Keratinocyte (primary cell): ENCODE results near the gene NAT16. TPM values are rescaled to one million over a fixed set of nuclear protein-coding genes. Genes with fewer than 3 reads are reported as not detected.

Source experiments
- DNase-seq: peaks from one replicate; pipeline ENCODE4 v3.0.0-alpha.2; 2011; ENCODE audit warnings: low read depth, missing footprints, low spot score
- FAIRE-seq: peaks from 2 replicates; lab custom pipeline; 2011; peaks lifted over from hg19 to GRCh38; lab: Jason Lieb, UNC
- H2AFZ ChIP-seq: 2 replicates; pipeline ENCODE4 v1.6.0; 2012; ENCODE audit warnings: low read length, control low read depth, inconsistent platforms; ENCODE audit not compliant: control insufficient read depth
- H3K27ac ChIP-seq: 2 replicates; pipeline ENCODE4 v1.5.1; 2011; ENCODE audit warnings: low read length; ENCODE audit not compliant: control insufficient read depth, insufficient read depth
- H3K27me3 ChIP-seq: 3 replicates; pipeline ENCODE4 v1.6.0; 2011; ENCODE audit warnings: low read length; ENCODE audit not compliant: control insufficient read depth, insufficient read depth; ENCODE audit errors: extremely low read depth
- H3K36me3 ChIP-seq, 2 experiments: 2 replicates in 1 of 2; 3 replicates in 1 of 2; pipeline ENCODE4 v1.5.1; 2011; ENCODE audit warnings: low read length in 2 of 2, mild to moderate bottlenecking in 1 of 2; ENCODE audit not compliant: control insufficient read depth in 2 of 2, insufficient read depth in 2 of 2; ENCODE audit errors: extremely low read depth in 1 of 2
- H3K4me1 ChIP-seq: 3 replicates; pipeline ENCODE4 v1.5.1; 2011; ENCODE audit warnings: low read length; ENCODE audit not compliant: control insufficient read depth, insufficient read depth; ENCODE audit errors: extremely low read depth
- H3K4me2 ChIP-seq: 3 replicates; pipeline ENCODE4 v1.6.0; 2011; ENCODE audit warnings: low read depth, low read length; ENCODE audit not compliant: control insufficient read depth, insufficient read depth; ENCODE audit errors: extremely low read depth
- H3K4me3 ChIP-seq, 3 experiments: fragments of 200-600 bp in 1 of 3; sonication (generic) in 1 of 3; 2 replicates in 2 of 3; 3 replicates in 1 of 3; pipeline ENCODE4 v1.5.1; 2011 to 2016; ENCODE audit warnings: low read length in 3 of 3, mild to moderate bottlenecking in 3 of 3, control low read depth in 2 of 3, inconsistent platforms in 1 of 3, low read depth in 1 of 3, mixed read lengths in 1 of 3, mixed run types in 1 of 3, moderate library complexity in 1 of 3; ENCODE audit not compliant: control insufficient read depth in 2 of 3, insufficient read depth in 2 of 3; ENCODE audit errors: extremely low read depth in 1 of 3
- H3K79me2 ChIP-seq: 2 replicates; pipeline ENCODE4 v1.6.0; 2012; ENCODE audit warnings: low read length; ENCODE audit not compliant: control insufficient read depth, insufficient read depth
- H3K9ac ChIP-seq: 3 replicates; pipeline ENCODE4 v1.6.0; 2011; ENCODE audit warnings: low read length; ENCODE audit not compliant: control insufficient read depth, insufficient read depth; ENCODE audit errors: extremely low read depth
- H3K9me1 ChIP-seq: 3 replicates; pipeline ENCODE4 v1.6.0; 2011; ENCODE audit warnings: low read length; ENCODE audit not compliant: control insufficient read depth, insufficient read depth; ENCODE audit errors: extremely low read depth
- H3K9me3 ChIP-seq: 2 replicates; pipeline ENCODE4 v1.5.1; 2012; ENCODE audit warnings: low read depth, low read length; ENCODE audit not compliant: control insufficient read depth
- H4K20me1 ChIP-seq: 3 replicates; pipeline ENCODE4 v1.6.0; 2011; ENCODE audit warnings: low read length; ENCODE audit not compliant: control insufficient read depth, insufficient read depth; ENCODE audit errors: extremely low read depth
- CTCF ChIP-seq, 3 experiments: IDR thresholded peaks in 1 of 3; conservative IDR thresholded peaks in 1 of 3; optimal IDR thresholded peaks in 1 of 3; 2 replicates in 2 of 3; 3 replicates in 1 of 3; pipeline versions ENCODE3 to v1.5.1; 2011; ENCODE audit warnings: low read length in 3 of 3, mild to moderate bottlenecking in 3 of 3, moderate library complexity in 2 of 3, control low read depth in 1 of 3, inconsistent platforms in 1 of 3; ENCODE audit not compliant: insufficient read depth in 2 of 3; ENCODE audit errors: extremely low read depth in 1 of 3
- EZH2 ChIP-seq: IDR thresholded peaks from one replicate; pipeline ENCODE4 v1.6.1; 2012; ENCODE audit warnings: inconsistent platforms, mild to moderate bottlenecking, low read length, moderate library complexity
- dilution Hi-C: fragments of 300-500 bp; cut with MboI; formaldehyde crosslinking; loops from one replicate; pipeline ENCODE4 v1.7.0; 2020; ENCODE audit warnings: low sequenced_read_pairs; ENCODE audit not compliant: extremely low pct_ligation_motif_present
- polyA plus RNA-seq, 5 experiments: library from polyadenylated mRNA; depleted of rRNA in 3 of 5; stranded (reverse) in 3 of 5; stranded (forward) in 1 of 5; unstranded in 1 of 5; fragments of >200 nt; gene quantifications; 1 replicate in 1 of 5; 2 replicates in 3 of 5; 3 replicates in 1 of 5; pipeline versions ENCODE4 v1.2.1 to v1.2.3, GENCODE V29; 2011 to 2012; ENCODE audit warnings: missing spikeins in 2 of 5, low read depth in 1 of 5, low replicate concordance in 1 of 5

Gene NAT16
- polyA plus RNA-seq, 1 donor (not counting 4 experiments of a cell fraction or from before 2014, with no cell fraction given): not detected

GRCh38 chr7:101195884-101196283 is 15.8 kb upstream of the NAT16 start:
- Histone ChIP-seq H4K20me1 (no peaks in the 10 kb centered on the region), H3K9me1 (no peaks in the 10 kb centered on the region), H2AFZ (no peak overlapping the region), H3K9ac (no peak overlapping the region), H3K79me2 (no peaks in the 10 kb centered on the region), H3K9me3 (no peaks in the 10 kb centered on the region), H3K4me1 (no peaks in the 10 kb centered on the region), H3K27me3 (peaks cover 5% of the 10 kb centered on the region), H3K36me3 (no peaks in the 10 kb centered on the region), H3K4me2 (no peak overlapping the region), H3K27ac (no peak overlapping the region), H3K4me3 (no peak overlapping the region)
- no peak for FAIRE-seq
- dilution Hi-C loops: no loop called here
- no peak for TF ChIP-seq CTCF (optimal IDR thresholded peaks at IDR 0.05 in 1 of 3, IDR thresholded peaks at IDR 0.05 in 1 of 3, conservative IDR thresholded peaks at IDR 0.05 in 1 of 3; ENCODE audit: extremely low read depth in 1 of 3, insufficient read depth in 2 of 3, low read length in 3 of 3)
- TF ChIP-seq EZH2: no peak
- DNase-seq: no peak

- H3K9me3 ChIP-seq: no peaks in the 10 kb centered on the region
- H3K4me3 ChIP-seq: no peak overlapping the region
- no peaks in the 10 kb centered on the region for H3K79me2 ChIP-seq
- dilution Hi-C loops: no loop called here
- H3K9me1 ChIP-seq: no peaks in the 10 kb centered on the region
- H3K36me3 ChIP-seq: no peaks in the 10 kb centered on the region
- no peak overlapping the region for H3K4me2 ChIP-seq
- no peak for FAIRE-seq
- TF ChIP-seq EZH2 (no peak), CTCF (optimal IDR thresholded peaks at IDR 0.05 in 1 of 3, IDR thresholded peaks at IDR 0.05 in 1 of 3, conservative IDR thresholded peaks at IDR 0.05 in 1 of 3; ENCODE audit: extremely low read depth in 1 of 3, insufficient read depth in 2 of 3, low read length in 3 of 3) (no peak)
- no peaks in the 10 kb centered on the region for H4K20me1 ChIP-seq
- DNase-seq: no peak
- H3K27ac ChIP-seq: no peak overlapping the region
- H3K27me3 ChIP-seq: no peaks in the 10 kb centered on the region
- H3K4me1 ChIP-seq: peaks cover 2% of the 10 kb centered on the region
- no peak overlapping the region for H2AFZ ChIP-seq
- no peak overlapping the region for H3K9ac ChIP-seq
These were observed 9.0 kb upstream of the NAT16 start for GRCh38 chr7:101189109-101189508.
